ENCODE measurements around the gene ZC3H12D.

ZC3H12D gene

DNA sequence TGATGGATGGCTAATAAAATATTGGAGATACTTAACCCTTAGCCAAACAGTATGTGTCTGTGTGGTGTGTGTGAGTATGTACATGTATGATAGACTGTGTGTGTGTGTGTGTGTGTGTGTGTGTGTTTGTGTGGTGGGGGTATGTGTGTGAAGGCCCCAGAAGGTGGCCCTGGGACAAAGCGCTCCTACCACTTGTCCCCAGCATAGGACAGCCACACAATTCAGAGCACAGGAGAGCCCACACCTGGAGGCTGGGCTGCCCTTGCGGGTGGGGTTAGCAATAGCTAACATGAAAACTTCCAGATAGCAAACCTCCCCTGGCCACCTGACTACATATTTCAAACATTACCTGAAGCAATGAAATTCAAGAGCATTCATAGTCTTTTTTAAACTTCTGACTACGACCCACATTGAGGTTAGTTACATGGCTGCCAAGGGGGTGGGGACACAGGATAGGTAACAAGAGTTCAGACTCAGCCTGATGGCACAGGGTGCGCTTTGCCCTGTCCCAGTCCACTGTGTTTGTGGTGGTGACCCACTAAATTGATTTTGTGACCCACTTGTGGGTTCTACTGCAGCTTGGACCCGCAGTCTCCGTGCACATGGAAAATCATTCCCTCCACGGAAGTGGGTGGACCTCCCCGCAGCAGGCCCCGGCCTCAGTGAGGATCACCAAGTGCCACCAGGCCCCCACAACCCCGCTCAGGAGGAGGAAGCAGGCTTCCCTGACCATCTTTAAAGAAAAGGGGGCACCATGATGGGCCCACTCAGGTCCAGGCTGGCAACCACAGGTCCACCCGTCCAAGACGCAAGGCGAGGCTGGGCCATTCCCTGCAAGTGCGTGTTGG, 34.8 kb downstream of the ZC3H12D start:
- Histone ChIP-seq H3K9me2 (ENCODE audit: low read depth, low read length) (no peaks in the 10 kb centered on the region), H3K4me2 (ENCODE audit: low read length) (no peak overlapping the region), H3K9me3 (ENCODE audit: low read length) (no peaks in the 10 kb centered on the region), H4K20me1 (ENCODE audit: insufficient read depth, low read length) (no peaks in the 10 kb centered on the region), H3K27ac (ENCODE audit: low read depth, low read length, poor library complexity, severe bottlenecking) (no peak overlapping the region), H3K79me2 (ENCODE audit: insufficient read depth, low read length) (no peaks in the 10 kb centered on the region), H3K9ac (ENCODE audit: low read length) (no peak overlapping the region), H3F3A (ENCODE audit: insufficient read depth, low read length) (no peaks in the 10 kb centered on the region), H3K4me1 (ENCODE audit: insufficient read depth, low read length, severe bottlenecking) (peaks cover 5% of the 10 kb centered on the region), H3K4me3 (ENCODE audit: low read depth, low read length, poor library complexity, severe bottlenecking) (no peak overlapping the region), H3K36me3 (ENCODE audit: insufficient read depth, low read length) (peaks cover 26% of the 10 kb centered on the region; the same call in 1 of the 2 replicates), H3K27me3 (ENCODE audit: insufficient read depth, low read length) (no peaks in the 10 kb centered on the region), H2AFZ (ENCODE audit: low read length) (no peak overlapping the region)
- no peak for TF ChIP-seq EZH2 (IDR thresholded peaks at IDR 0.05; ENCODE audit: borderline replicate concordance, low read length)
- TF ChIP-seq, protein P1, sequence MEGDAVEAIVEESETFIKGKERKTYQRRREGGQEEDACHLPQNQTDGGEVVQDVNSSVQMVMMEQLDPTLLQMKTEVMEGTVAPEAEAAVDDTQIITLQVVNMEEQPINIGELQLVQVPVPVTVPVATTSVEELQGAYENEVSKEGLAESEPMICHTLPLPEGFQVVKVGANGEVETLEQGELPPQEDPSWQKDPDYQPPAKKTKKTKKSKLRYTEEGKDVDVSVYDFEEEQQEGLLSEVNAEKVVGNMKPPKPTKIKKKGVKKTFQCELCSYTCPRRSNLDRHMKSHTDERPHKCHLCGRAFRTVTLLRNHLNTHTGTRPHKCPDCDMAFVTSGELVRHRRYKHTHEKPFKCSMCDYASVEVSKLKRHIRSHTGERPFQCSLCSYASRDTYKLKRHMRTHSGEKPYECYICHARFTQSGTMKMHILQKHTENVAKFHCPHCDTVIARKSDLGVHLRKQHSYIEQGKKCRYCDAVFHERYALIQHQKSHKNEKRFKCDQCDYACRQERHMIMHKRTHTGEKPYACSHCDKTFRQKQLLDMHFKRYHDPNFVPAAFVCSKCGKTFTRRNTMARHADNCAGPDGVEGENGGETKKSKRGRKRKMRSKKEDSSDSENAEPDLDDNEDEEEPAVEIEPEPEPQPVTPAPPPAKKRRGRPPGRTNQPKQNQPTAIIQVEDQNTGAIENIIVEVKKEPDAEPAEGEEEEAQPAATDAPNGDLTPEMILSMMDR (IDR thresholded peaks at IDR 0.05; ENCODE audit: low read length) = no peak

DNA sequence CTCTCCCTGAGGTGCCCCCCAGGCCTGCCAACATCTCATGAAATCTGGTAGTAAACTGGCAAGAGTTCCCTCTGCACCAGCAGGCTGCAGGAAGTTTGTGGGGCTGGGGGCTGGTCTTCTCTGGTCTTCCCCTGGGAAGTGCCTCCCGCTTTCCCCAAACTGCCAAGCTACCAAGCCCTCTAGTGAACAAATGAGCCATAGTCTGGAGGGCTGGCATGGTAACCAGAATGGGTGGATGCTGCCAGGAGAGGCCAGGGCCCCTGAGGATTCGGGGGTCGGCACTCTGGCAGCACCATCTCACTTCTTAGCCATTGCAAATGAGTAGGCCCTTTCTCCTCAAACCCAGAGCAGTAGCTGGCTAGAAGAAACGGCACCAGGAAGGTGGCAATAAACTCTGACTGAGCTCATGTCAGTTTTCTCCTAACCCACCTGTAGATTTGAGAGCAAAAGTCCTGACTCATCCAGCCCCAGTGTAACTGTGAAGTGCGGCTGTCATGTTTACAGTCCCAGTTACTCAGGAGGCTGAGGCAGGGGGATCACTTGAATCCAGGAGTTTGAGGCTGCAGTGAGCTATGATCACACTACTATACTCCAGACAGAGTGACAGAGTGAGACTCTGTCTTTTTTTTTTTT, 35.9 kb downstream of the ZC3H12D start:
- Histone ChIP-seq H3K4me3 (ENCODE audit: low read depth, low read length, poor library complexity, severe bottlenecking) (no peak overlapping the region), H3K79me2 (ENCODE audit: insufficient read depth, low read length) (no peaks in the 10 kb centered on the region), H2AFZ (ENCODE audit: low read length) (no peak overlapping the region), H3K4me2 (ENCODE audit: low read length) (no peak overlapping the region), H3K36me3 (ENCODE audit: insufficient read depth, low read length) (peaks cover 25% of the 10 kb centered on the region; the same call in 1 of the 2 replicates), H3K4me1 (ENCODE audit: insufficient read depth, low read length, severe bottlenecking) (peaks cover 5% of the 10 kb centered on the region), H3K27me3 (ENCODE audit: insufficient read depth, low read length) (no peaks in the 10 kb centered on the region), H3K9ac (ENCODE audit: low read length) (no peak overlapping the region), H3F3A (ENCODE audit: insufficient read depth, low read length) (no peaks in the 10 kb centered on the region), H3K27ac (ENCODE audit: low read depth, low read length, poor library complexity, severe bottlenecking) (no peak overlapping the region), H3K9me3 (ENCODE audit: low read length) (no peaks in the 10 kb centered on the region), H4K20me1 (ENCODE audit: insufficient read depth, low read length) (no peaks in the 10 kb centered on the region), H3K9me2 (ENCODE audit: low read depth, low read length) (no peaks in the 10 kb centered on the region)
- no peak for TF ChIP-seq EZH2 (IDR thresholded peaks at IDR 0.05; ENCODE audit: borderline replicate concordance, low read length)
- TF ChIP-seq, protein P1 (IDR thresholded peaks at IDR 0.05; ENCODE audit: low read length) = no peak

DNA sequence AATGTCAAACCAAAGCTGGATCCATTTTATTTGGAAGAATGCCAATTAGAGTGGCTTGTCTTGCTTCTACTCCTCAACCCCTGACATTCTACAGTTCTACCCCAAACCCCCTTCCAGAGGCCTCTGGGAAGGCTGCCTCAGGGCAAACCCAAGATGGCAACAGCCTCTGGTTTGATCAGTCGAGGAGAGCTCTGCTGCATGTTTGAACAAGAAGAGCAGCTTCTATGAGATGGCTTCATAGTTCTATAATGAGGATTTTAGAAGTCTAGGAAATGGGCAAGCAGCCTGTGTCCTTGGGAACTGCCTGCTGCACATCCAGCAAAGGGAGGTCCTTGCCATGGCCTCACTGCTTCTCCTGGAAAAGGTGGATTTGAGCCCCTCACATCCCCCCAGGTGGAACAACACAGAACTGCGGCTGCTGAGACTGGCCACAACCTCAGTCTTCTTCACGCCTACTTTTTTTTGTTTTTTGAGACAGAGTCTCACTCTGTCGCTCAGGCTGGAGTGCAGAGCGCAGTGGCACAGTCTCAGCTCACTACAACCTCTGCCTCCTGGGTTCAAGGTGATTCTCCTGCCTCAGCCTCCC, 37.9 kb downstream of the ZC3H12D start:
- H3K9ac ChIP-seq (ENCODE audit: low read length) = no peak overlapping the region
- no peak overlapping the region for H3K27ac ChIP-seq (ENCODE audit: low read depth, low read length, poor library complexity, severe bottlenecking)
- no peaks in the 10 kb centered on the region for H3K79me2 ChIP-seq (ENCODE audit: insufficient read depth, low read length)
- H3K9me3 ChIP-seq (ENCODE audit: low read length) = no peaks in the 10 kb centered on the region
- no peaks in the 10 kb centered on the region for H3K9me2 ChIP-seq (ENCODE audit: low read depth, low read length)
- H3K4me1 ChIP-seq (ENCODE audit: insufficient read depth, low read length, severe bottlenecking) = peaks cover 5% of the 10 kb centered on the region
- no peaks in the 10 kb centered on the region for H4K20me1 ChIP-seq (ENCODE audit: insufficient read depth, low read length)
- H2AFZ ChIP-seq (ENCODE audit: low read length) = no peak overlapping the region
- H3K4me3 ChIP-seq (ENCODE audit: low read depth, low read length, poor library complexity, severe bottlenecking) = no peak overlapping the region
- H3K4me2 ChIP-seq (ENCODE audit: low read length) = no peak overlapping the region
- no peaks in the 10 kb centered on the region for H3K27me3 ChIP-seq (ENCODE audit: insufficient read depth, low read length)
- TF ChIP-seq EZH2 (IDR thresholded peaks at IDR 0.05; ENCODE audit: borderline replicate concordance, low read length) = no peak
- TF ChIP-seq, protein P1 (IDR thresholded peaks at IDR 0.05; ENCODE audit: low read length) = no peak
- peaks cover 16% of the 10 kb centered on the region; the same call in 1 of the 2 replicates for H3K36me3 ChIP-seq (ENCODE audit: insufficient read depth, low read length)
- no peaks in the 10 kb centered on the region for H3F3A ChIP-seq (ENCODE audit: insufficient read depth, low read length)

Data from OCI-LY1 (cell line).